Heart right ventricle (tissue), 16 donors: ENCODE measurements around the gene AGRN. TPM values are rescaled to one million over a fixed set of nuclear protein-coding genes. Genes with fewer than 3 reads are reported as not detected.
A peak's percentile ranks its signal among the peaks of the same experiment; 100 is the strongest.

Source experiments
- ATAC-seq, 8 donors: fragments of 200-7000 bp; cut with Tn5 transposase; one replicate each; pipeline ENCODE4 v1.9.1; 2020; ENCODE audit warnings: mild to moderate bottlenecking in 8 of 8, moderate library complexity in 8 of 8, moderate number of reproducible peaks in 1 of 8
- DNase-seq, 2 donors: peaks; one replicate each; pipeline ENCODE4 v3.0.0-alpha.2; 2020
- H3K27ac ChIP-seq, 10 donors: fragments of 200-600 bp; sonication (generic) in 2 of 10; one replicate each; pipeline versions ENCODE4 v1.5.0 to v1.8.0; 2020 to 2022; ENCODE audit warnings: mild to moderate bottlenecking in 3 of 10
- H3K27me3 ChIP-seq, 7 donors: fragments of 200-600 bp; one replicate each; pipeline ENCODE4 v1.8.0; 2021 to 2022; ENCODE audit warnings: mild to moderate bottlenecking in 2 of 7
- H3K36me3 ChIP-seq, 9 donors: fragments of 200-600 bp; sonication (generic) in 1 of 9; one replicate each; pipeline versions ENCODE4 v1.5.0 to v1.8.0; 2020 to 2022; ENCODE audit warnings: mild to moderate bottlenecking in 2 of 9
- H3K4me1 ChIP-seq, 9 donors: fragments of 200-600 bp; sonication (generic) in 1 of 9; one replicate each; pipeline versions ENCODE4 v1.5.0 to v1.8.0; 2020 to 2022; ENCODE audit warnings: mild to moderate bottlenecking in 4 of 9
- H3K4me3 ChIP-seq, 10 donors: fragments of 200-600 bp; sonication (generic) in 2 of 10; one replicate each; pipeline versions ENCODE4 v1.5.0 to v1.8.0; 2020 to 2022; ENCODE audit warnings: mild to moderate bottlenecking in 7 of 10, moderate library complexity in 2 of 10
- H3K9me3 ChIP-seq, 11 donors: fragments of 200-600 bp in 10 of 11; sonication (generic) in 2 of 11; one replicate each; pipeline versions ENCODE4 v1.5.0 to v1.8.0; 2013 to 2022; ENCODE audit warnings: mild to moderate bottlenecking in 2 of 11, control low read depth in 1 of 11, moderate library complexity in 1 of 11
- WGBS, 2 donors: extraction: QIAGEN DNeasy Blood & Tissue Kit; methylation state at CpG; one replicate each; pipeline ENCODE4 v1.1.7; 2013; ENCODE audit warnings: inconsistent platforms in 1 of 2; 5-methylcytosine and 5-hydroxymethylcytosine counted together
- intact Hi-C, 10 donors: fragments of 100-400 bp; cut with DNase I; formaldehyde crosslinking; loops; one replicate each; pipeline versions ENCODE4 v1.11.1 to v1.14.2; 2022
- polyA plus RNA-seq, 2 donors: library from polyadenylated mRNA; stranded (reverse); fragments of 200-250 nt; gene quantifications; one replicate each; pipeline ENCODE4 v1.2.3, GENCODE V29; 2013
- total RNA-seq, 10 donors: library from RNA; stranded (reverse); fragmentation: NEBNext Ultra II Directional in 3 of 10; extraction: Animal tissue kit (Norgen Biotek cat#: 25700) in 3 of 10; gene quantifications; one replicate each; pipeline versions ENCODE4 v1.2.1 to v1.2.4, GENCODE V29; 2021 to 2023
- TF ChIP-seq, protein P1 (sequence below), 9 donors: fragments of 200-600 bp; sonication (generic) in 2 of 9; IDR thresholded peaks; one replicate each; pipeline versions ENCODE4 v1.5.0 to v1.8.0; 2021 to 2022; ENCODE audit warnings: antibody characterized with exemption in 9 of 9, mild to moderate bottlenecking in 5 of 9, moderate library complexity in 1 of 9
- donor health status: Arrhythmogenic right ventricular cardiomyopathy.
- donor health status: ischemic (EF 13 %, LVEDD 7.1; RV severe dilation, severe dysfunction).
- donor health status: healthy with polysubstance abuse.
- donor health status: DM: no; HTN: yes; CAD: no.
- donor health status: DM: no; HTN: no; CAD: no.
- donor health status: ischemic (EF 25% LVEDD 6.9; RV normal size, moderate dysfunction).
- donor health status: ischemic (EF 25% LVEDD 5.7; RV mildly dilated, moderate dysfunction).
- donor health status: healthy.
- donor health status: DM: yes; HTN: yes; CAD: no.
- donor health status: Ischemic cardiomyopathy.
- donor health status: ischemic (EF 35%, LVEDD 5.7; RV mildly dilated, moderate dysfunction).
- donor health status: nonischemic (EF 11% LVEDD 7.7; RV severe dilation, severe dysfunction).
- donor health status: DM: yes; HTN: yes; CAD: no.
- donor health status: PGD.
- donor health status: ischemic (EF 29% LVEDD 5.4; RV normal size, mild dysfunction).
- donor health status: nonischemic (EF 23%, LVEDD 6.1; RV moderate dilation, normal function).

AGRN gene
- total and polyA plus RNA-seq, 12 donors = 11.5 to 33.9 (median 18.3) TPM

DNA sequence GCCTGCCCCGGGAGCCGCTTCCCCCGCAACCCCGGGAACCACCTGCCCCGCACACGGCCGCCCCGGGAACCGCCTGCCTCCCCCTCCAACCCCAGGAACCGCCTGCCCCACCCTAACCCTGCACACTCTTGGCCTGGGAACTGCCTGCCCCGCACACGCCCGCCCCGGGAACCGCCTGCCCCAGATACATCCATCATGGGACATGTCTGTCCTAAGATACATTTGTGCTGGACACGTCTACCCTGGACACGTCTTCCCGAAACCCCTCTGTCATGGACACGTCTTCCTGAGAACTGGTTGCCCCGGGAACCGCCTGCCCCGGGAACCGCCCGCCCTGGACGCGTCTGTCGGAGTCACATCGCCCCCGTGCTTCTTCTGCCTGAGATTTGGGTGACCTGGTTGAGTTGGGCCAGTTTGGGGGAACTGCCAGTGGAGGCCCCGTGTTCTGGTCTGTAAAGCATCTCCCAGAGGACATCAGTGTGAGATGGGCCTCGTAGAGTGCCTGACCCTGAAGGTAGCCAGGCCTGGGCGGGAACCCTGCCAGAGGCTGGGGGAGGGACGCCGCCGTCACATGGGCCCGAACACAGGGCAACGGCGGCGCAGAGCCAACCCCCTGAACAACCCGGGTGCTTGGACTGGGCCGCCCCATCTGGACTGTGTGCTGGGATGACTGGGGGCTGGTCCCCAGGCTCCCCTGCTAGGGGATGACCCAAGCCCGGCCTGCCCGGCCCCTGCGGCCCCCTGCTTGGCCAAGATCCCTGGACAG, 41.7 kb upstream of the AGRN start:
- peaks cover 0 to 44% (median 32%) of the 10 kb centered on the region in 7 donors for H3K27me3 ChIP-seq
- intact Hi-C loops = no loop called here
- peaks cover 0 to 4% (median 0%) of the 10 kb centered on the region in 9 donors for H3K36me3 ChIP-seq
- WGBS, 2 donors = 77 to 84% methylated on average over 40 to 44 of the region's 44 CpGs
- DNase-seq = peak; percentile 64 to 66
- H3K9me3 ChIP-seq = no peaks in the 10 kb centered on the region
- TF ChIP-seq, protein P1, sequence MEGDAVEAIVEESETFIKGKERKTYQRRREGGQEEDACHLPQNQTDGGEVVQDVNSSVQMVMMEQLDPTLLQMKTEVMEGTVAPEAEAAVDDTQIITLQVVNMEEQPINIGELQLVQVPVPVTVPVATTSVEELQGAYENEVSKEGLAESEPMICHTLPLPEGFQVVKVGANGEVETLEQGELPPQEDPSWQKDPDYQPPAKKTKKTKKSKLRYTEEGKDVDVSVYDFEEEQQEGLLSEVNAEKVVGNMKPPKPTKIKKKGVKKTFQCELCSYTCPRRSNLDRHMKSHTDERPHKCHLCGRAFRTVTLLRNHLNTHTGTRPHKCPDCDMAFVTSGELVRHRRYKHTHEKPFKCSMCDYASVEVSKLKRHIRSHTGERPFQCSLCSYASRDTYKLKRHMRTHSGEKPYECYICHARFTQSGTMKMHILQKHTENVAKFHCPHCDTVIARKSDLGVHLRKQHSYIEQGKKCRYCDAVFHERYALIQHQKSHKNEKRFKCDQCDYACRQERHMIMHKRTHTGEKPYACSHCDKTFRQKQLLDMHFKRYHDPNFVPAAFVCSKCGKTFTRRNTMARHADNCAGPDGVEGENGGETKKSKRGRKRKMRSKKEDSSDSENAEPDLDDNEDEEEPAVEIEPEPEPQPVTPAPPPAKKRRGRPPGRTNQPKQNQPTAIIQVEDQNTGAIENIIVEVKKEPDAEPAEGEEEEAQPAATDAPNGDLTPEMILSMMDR (IDR thresholded peaks at IDR 0.05) = no peak
- H3K4me1 ChIP-seq = peaks cover 0 to 64% (median 7%) of the 10 kb centered on the region in 9 donors
- peak; percentile 2 to 28 (median 11) for ATAC-seq
- peak overlapping the region in 9 of 10 donors; percentile 39 to 60 (median 58) for H3K4me3 ChIP-seq
- H3K27ac ChIP-seq = peak overlapping the region in 9 of 10 donors; percentile 0 to 97 (median 53)

DNA sequence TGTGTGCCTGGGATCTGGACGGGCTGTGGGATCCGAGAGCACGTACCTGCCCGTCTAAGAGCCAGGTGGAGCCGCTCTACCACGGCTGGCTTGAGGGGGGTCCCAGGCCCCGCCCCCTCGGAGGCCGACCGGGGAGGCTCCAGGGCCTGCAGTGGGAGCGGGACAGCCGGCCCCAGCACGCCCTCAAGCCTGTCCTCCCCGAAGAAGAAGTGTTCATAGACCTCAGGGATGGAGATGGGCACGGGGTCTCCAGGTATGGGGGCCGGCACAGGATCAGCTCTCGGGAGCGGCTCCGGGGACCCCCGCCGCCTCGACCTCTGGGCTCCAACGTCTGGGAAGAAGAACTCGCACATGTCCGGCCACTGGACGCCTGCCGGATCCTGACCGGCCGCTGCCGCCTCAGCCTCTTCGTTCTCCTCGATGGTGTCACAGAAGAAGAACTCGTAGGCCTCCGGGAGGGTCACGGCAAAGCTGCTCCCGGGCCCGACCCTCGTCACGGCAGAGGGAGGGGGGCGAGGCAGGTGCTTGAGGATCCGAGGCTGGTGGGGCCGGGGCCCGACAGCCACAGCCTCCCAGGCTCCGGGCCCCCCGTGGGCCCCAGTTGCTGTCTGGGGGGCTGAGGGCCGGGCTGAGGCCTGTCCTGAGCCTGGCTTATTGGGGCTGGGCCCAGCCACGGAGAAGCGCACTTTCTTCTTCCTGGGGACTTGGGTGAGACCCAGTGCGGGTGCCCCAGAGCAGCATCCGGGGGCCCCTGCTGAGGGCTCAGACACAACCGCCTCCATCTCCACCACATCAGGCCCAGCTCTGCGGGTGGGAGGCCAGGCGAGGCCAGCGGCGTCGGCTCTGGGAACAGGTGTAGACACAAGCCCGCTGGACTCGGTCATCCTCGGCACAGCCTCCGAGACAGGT, 40.8 kb upstream of the AGRN start:
- no peak for ATAC-seq

DNA sequence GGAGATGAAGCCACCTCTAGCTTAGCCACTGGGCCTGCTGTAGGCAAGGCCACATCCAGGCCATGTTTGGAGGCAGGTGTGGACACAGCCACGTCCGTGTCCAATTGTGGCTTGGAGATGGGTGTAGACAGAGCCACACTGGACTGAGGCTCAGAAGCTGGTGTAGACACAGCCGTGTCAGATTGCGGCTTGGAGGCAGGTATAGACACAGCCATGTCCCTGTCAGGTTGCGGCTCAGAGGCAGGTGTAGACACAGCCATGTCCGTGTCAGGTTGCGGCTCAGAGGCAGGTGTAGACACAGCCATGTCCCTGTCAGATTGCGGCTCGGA, 40.2 kb upstream of the AGRN start:
- peaks cover 0 to 60% (median 11%) of the 10 kb centered on the region in 9 donors for H3K4me1 ChIP-seq
- H3K36me3 ChIP-seq = peaks cover 0 to 4% (median 0%) of the 10 kb centered on the region in 9 donors
- intact Hi-C loops = loop anchor here in 4 of 10 donors (5.0 kb wide), 2 partner anchors 83 to 88 kb away; no protein-coding TSS in a partner anchor
- ATAC-seq = no peak
- WGBS, 2 donors = 76 to 93% methylated on average over 9 of the region's 9 CpGs
- no peaks in the 10 kb centered on the region for H3K9me3 ChIP-seq
- H3K27me3 ChIP-seq = peaks cover 0 to 35% (median 17%) of the 10 kb centered on the region in 7 donors
- DNase-seq = no peak
- H3K27ac ChIP-seq = peak overlapping the region in 8 of 10 donors; percentile 26 to 97 (median 91)
- TF ChIP-seq, protein P1 (IDR thresholded peaks at IDR 0.05) = no peak
- H3K4me3 ChIP-seq = peak overlapping the region; percentile 19 to 60 (median 57)

More for the DNA sequence above, 40.8 kb upstream of the AGRN start:
- intact Hi-C loops = no loop called here
- peak overlapping the region in 9 of 10 donors; percentile 0 to 97 (median 87) for H3K27ac ChIP-seq
- 72 to 88% methylated on average over 60 of the region's 60 CpGs for WGBS, 2 donors
- TF ChIP-seq, protein P1 (IDR thresholded peaks at IDR 0.05) = no peak
- peak overlapping the region; percentile 19 to 60 (median 57) for H3K4me3 ChIP-seq
- DNase-seq = peak in 1 of 2 donors; percentile 18
- H3K27me3 ChIP-seq = peaks cover 0 to 41% (median 24%) of the 10 kb centered on the region in 7 donors
- H3K36me3 ChIP-seq = peaks cover 0 to 4% (median 0%) of the 10 kb centered on the region in 9 donors
- no peaks in the 10 kb centered on the region for H3K9me3 ChIP-seq
- H3K4me1 ChIP-seq = peaks cover 0 to 61% (median 8%) of the 10 kb centered on the region in 9 donors

DNA sequence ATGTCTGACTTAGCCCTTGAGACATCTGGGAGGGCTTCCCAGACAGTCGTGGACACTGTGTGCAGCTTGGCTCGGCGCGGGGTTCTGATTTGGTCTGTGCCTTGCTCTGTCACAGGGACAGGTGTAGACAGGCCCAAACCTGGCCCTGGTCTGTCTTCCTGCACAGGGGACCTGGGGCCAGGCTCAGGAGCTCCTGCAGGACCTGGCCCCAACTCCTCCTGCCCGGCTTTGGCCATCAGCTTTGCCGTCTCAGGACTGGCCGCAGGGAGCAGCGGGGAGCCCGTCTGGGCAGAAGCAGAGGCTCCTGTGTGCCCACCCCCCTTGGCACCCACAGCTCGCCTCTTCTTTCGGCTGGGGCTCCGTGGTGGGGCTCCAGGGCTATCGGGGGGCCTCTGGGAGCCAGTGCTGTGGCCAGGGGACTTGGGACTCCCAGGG, 39.8 kb upstream of the AGRN start:
- Histone ChIP-seq H3K4me1 (peaks cover 0 to 60% (median 11%) of the 10 kb centered on the region in 9 donors), H3K9me3 (no peaks in the 10 kb centered on the region), H3K4me3 (peak overlapping the region; percentile 39 to 60 (median 57)), H3K36me3 (peaks cover 0 to 4% (median 0%) of the 10 kb centered on the region in 9 donors), H3K27me3 (peaks cover 0 to 32% (median 13%) of the 10 kb centered on the region in 7 donors), H3K27ac (peak overlapping the region; percentile 59 to 97 (median 96))
- WGBS, 2 donors = 58 to 60% methylated on average over 13 of the region's 13 CpGs
- intact Hi-C loops = loop anchor here in 4 of 10 donors (5.0 kb wide), 2 partner anchors 82 to 87 kb away; no protein-coding TSS in a partner anchor
- ATAC-seq (peak in 4 of 8 donors; percentile 0 to 5 (median 2)), DNase-seq (peak in 1 of 2 donors; percentile 29)
- TF ChIP-seq, protein P1 (IDR thresholded peaks at IDR 0.05) = no peak
